GM18868 (cell line): ENCODE measurements around the gene NKPD1.

Source experiments
- ATAC-seq: cut with Tn5 transposase; IDR thresholded peaks from one replicate; pipeline ENCODE4 v1.9.1; 2021; ENCODE audit warnings: mild to moderate bottlenecking, moderate library complexity; ENCODE audit not compliant: unreplicated experiment

NKPD1 gene, protein sequence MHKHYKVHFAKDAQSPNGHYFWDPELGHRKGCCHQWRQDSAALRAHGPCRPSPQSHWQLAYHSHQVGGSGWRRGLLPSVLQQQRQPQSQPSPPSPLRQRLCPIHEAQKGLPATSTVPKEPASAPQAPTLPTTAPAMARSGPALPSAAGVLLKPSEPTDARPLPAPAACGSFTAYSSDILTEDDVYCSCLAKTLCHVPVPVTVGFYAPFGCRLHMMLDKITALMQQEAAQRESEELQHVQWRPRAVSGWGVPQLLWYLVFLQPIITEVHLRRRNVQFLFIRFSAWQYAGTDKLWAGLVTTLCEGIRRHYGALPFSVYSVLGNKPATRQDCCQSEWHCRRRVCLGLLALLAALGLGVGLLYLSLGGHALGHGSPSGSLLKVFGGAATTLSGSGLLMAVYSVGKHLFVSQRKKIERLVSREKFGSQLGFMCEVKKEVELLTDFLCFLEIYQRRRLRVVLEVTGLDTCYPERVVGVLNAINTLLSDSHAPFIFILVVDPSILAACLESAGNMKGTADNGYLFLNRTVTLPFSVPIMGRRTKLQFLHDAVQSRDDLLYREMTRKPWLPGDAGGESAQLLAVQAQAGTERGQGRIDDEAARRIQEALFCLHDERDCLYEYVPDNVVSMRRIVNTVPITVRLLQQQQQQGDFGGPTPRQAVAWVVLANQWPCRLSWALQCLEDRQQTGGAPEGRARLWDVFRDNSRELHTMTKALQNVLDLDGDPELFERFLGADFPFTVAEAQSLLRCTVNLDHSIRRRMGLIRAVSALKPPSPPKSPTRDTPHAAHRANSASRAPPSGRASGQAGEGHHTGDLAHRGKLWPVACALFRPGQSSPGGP

DNA sequence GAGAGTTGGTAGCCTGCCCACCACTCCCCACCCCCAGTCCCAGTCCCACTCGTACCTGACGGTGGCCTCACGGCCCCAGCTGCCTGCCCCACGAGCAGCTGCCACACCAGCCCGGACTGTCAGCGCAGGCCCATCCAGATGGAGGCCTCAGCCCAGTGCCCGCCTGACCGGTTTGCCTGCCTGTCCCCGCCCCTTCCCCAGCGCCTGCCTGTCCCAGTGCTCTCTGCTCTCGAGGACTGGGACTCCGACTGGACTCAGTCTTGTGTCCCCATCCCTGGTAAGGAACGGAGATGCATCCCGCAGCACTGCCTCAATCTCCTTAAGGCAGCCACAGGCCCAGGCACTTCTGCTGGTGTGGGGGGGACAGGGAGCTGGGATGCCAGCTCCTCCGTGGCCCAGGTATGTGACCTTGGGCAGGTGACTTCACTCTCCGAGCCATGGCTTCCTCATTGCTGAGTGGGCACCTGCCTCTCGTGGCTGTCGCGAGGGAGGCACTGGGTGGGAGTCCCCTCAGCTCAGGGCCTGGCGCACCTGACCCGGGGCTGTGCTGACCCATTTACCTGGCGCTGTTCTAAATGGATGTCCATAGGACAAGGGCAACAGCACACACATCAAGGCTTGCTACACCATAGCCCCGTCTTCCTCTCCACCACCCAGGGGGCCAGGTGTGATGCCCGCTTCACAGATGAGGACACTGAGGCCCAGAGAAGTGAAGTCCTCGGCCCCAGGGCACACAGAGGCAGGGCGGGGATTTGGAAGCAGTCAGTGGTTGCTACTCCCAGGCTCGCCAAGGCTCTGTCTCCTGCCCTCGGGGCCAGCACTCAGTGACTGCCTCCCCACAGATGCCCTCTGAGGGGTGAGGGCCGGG, at the start of gene NKPD1:
TSS of gene NKPD1 (minus strand) at position 113 of the 868 bp plus-strand sequence. CDS start 832 bp downstream, outside the sequence.
- no peak for ATAC-seq

DNA sequence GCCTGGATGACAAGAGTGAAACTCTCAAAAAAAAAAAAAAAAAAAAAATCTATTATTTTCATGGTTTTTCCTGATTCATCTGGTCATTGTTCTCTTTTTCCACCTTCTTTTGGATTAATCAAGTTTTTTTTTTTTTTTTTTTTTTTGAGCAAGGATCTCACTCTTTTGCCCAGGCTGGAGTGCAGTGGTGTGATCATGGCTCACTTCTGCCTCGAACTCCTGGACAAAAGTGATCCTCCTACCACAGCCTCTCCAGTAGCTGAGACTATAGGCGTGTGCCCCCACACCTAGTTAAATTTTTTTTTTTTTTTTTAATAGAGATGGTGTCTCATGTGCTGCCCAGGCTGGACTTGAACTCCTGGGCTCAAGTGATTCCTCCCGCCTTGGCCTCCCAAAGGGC, 45.5 kb upstream of the NKPD1 start:
- no peak for ATAC-seq

DNA sequence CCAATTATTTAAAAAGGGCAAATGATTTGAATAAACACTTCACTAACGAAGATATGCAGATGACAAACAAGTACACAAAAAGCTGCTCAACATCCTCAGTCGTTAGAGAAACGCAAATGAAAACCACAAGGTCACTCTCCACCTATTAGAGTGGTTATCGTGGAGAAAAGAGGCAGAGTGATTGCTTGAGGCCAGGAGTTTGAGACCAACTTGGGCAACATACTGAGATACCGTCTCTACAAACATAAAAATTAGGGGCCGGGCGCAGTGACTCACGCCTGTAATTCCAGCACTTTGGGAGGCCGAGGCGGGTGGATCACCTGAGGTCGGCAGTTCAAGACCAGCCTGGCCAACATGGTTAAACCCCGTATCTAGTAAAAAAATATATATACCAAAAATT, 45.0 kb upstream of the NKPD1 start:
- ATAC-seq, result no peak

DNA sequence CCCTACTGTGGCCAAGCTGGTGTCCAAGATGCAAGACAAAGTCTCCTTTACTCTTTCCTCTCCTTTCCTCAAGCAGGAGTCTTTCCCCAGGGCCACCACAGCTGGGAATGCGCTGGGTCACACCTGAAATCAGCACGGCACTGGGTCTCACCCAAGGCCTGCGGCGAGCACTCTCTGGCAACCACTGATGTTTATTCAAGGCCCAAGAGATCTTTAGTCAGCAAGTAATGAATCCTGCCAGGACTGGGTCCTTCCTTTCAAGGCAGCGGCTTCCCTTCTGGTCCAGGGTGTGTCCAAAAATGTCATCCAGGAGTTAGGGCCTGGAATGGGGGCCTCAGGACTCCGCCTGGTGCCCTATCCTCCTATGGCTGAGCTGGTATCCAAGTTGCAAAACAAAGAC, 41.9 kb upstream of the NKPD1 start:
- no peak for ATAC-seq

DNA sequence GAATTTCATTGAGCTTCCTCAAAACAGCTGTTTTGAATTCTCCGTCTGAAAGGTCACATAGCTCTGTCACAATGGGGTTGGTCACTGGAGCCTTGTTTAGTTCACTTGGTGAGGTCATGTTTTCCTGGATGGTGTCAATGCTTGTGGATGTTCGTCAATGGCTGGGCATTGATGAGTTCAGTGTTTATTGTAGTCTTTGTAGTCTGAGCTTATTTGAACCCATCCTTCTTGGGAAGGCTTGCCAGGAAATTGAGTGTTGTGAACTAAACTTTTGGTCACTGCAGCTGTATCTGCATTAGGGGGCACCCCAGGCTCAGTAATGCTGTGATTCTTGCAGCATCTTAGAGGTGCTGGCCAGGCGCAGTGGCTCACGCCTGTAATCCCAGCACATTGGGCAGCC, 39.8 kb upstream of the NKPD1 start:
- ATAC-seq, result no peak

DNA sequence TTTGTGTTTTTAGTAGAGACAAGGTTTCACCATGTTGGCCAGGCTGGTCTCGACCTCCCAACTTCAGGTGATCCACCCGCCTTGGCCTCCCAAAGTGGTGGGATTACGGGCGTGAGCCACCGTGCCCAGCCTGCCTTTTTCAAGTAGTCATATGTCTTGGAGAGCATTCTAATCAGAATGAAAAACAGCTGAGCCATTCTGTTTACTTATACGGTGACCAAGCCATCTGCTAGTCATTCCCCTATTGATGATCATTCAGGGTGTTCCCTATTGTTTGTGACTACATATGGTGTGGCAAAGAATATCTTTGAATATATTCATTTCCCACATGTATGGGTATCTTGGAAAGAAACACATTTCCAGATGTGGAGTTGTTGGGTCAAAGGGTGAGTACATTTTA, 35.0 kb upstream of the NKPD1 start:
- ATAC-seq, result no peak

DNA sequence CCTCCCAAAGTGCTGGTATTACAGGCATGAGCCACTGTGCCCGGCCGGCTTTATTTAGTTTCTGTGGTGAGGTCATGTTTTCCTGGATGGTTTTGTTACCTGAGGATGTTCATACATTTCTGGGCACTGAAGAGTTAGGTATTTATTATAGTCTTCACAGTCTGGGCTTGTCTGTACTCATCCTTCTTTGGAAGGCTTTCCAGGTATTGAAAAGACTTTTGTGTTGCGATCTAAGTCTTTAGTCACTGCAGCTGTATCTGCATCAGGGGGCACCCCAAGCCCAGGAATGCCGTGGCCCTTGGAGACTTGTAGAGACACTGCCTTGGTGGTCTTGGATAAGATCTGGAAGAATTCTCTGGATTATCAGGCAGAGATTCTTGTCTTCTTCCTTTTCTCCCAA, 30.6 kb upstream of the NKPD1 start:
- no peak for ATAC-seq

DNA sequence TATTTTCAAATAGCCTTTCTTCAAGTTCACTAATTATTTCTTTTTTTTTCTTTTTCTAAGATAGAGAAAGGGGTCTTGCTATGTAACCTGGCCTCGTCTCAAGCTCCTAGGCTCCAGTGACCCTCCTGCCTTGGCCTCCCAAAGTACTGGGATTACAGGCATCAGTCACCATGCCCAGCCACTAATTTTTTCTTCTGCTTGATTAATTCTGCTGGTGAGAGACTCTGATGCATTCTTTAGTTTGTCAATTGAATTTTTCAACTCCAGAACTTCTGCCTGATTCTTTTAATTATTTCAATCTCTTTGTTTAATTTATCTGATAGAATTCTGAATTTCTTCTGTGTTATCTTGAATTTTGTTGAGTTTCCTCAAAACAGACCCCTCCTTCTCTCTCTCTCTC, 29.2 kb upstream of the NKPD1 start:
- ATAC-seq, result no peak

DNA sequence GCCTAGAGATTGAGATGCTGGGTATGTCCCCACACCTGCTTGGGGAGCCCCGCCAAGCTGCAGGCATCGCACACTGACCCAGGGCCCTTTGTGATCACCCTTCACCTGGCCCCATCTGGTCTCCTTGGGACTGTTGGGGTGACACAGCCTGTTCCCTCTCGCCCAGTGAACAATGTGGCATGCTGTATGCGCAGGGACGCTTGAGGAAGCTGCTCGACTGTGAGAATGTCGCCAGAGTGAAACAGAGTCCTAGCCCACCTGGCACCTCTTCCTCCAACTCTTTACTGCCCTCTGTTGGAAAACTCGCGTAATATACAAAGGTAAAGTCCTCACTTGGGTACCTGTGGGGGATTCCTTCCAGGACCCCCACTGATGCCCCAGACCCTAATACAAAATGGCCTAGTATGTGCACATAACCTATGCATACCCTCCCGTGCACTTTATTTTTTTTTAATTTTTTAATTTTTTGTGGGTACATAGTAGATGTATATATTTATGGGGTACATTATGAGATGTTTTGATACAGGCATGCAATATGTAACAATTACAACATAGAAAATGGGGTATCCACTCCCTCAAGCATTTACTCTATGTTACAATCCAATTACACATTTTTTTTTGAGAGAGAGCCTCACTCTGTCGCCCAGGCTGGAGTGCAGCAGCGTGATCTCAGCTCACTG, 26.8 kb upstream of the NKPD1 start:
- ATAC-seq, result no peak

DNA sequence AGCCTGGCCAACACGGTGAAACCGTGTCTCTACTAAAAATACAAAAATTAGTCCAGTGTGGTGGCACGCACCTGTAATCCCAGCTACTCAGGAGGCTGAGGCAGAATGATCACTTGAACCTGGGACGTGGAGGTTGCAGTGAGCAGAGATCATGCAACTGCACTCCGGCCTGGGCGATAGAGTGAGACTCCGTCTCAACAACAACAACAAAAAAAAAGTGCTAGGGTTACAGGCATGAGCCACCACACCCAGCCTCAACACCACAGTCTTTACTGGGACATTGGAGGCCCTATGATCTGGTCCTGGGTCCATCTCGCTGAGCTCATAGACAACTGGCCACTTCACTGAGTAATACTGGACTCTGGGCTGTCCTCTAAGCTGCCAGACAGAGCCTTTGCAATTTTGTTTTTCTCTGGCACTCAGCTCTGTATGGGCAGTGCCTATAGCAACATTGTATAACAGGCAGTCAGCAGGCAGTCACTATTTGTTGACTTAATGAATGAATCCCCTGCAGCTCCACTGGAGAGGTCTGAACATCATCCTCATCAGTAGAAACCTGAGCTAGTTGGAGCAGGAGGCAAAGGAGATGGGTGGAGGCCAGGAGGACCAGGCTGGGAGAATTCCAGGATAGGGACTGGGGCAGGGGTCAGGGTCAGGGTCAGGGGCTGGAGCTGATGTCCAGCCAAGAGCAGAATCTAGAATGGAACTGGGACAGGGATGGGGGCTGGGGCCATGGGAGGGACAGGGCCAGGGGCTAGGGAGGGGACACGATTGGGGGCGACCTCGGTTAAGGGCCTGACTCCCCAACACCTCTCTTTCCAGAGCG, 25.9 kb upstream of the NKPD1 start:
- ATAC-seq, result no peak

DNA sequence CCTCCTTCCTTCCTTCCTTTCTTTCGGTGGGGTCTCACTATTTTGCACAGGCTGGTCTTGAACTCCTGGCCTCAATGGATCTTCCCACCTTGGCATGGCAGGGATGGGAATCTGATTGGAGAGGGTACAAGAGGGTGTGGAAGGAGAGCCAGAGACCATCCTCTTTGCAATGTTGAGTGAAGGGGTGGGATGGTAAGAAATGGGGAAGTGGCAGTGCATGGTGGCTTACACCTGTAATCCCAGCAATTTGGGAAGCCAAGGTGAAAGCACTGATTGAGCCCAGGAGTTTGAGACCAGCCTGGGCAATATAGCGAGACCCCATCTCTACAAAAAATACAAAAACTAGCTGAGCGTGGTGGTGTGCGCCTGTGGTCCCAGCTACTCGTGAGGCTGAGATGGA, 23.3 kb upstream of the NKPD1 start:
- no peak for ATAC-seq

DNA sequence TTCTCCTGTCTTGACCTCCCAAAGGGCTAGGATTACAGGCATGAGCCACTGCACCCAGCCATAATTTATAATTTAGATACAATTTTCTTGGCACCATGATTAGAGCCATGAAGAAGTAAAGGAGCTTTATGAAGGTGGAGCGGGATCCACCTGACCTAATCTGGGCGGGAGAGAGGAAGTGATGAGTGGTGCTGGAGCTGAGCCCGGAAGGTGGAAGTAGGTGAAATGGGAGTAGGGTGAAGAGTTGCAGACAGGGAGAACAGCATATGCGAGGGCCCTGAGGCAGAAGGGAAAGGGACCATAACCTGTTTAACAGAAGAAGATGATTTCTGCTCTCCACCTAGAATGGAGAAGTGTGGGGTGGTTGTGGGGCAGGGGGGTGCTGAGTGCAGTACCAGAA, 22.0 kb upstream of the NKPD1 start:
- ATAC-seq, result no peak

DNA sequence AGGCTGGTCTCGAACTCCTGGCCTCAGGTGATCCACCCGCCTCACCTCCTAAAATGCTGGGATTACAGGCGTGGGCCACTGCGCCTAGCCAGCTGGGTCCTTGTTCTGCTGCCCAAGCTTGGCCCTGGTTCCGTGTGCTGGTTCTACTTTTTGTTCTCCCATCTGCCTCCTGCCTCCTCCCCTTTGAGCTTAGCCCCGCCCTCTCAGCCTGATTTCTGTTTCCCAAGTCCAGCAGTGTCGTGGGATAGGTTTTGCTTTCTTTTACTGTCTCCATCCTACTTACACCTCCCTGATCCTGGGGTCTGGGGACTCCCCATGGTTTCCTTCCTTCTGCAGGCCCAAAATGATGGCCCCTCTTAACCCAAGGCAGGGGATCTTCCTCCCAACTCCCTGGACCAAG, 20.2 kb upstream of the NKPD1 start:
- ATAC-seq, result no peak

DNA sequence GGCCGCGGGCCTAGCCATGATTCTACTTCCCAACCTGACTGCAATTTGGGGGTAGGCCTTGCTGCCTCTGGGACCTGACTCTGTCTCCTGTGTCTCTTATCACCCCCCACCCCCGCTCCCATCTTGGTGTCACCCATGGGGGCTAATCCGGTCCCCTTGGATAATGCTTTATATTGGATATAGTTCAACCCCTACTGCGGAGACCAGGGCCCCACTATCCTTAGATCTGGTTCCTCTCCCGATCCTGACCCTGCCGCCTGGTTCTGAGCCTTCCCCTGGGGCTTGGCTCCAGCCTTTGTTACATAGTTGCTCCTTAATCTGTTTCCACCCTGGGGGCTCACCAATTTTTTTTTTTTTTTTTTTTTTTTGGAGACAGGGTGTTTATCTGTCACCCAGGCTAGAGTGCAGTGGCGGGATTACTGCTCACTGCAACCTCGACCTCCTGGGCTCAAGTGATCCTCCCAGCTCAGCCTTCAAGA, 19.1 kb upstream of the NKPD1 start:
- ATAC-seq, result no peak

DNA sequence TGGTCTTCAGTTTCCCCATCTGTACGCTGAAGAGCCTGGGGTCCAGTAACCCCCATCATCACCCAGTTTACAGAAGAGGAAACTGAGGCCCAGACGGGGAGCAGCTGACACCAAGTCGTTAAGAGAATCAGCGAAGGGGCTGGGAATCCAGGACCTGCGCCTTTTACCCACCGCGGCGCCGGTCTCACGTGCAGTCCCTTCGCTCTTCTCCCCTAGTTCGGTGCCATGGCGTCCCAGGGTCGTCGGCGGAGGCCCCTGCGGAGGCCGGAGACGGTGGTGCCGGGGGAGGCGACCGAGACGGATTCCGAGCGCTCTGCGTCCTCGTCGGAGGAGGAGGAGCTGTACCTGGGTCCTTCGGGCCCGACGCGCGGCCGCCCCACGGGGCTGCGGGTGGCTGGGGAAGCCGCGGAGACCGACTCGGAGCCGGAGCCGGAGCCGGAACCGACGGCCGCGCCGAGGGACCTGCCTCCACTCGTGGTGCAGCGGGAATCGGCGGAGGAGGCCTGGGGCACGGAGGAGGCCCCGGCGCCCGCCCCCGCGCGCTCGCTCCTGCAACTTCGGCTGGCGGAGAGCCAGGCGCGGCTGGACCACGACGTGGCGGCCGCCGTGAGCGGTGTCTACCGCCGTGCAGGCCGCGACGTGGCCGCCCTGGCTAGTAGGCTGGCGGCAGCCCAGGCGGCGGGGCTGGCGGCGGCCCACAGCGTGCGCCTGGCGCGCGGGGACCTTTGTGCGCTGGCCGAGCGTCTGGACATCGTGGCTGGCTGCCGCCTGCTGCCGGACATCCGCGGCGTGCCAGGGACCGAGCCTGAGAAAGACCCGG, 18.5 kb upstream of the NKPD1 start:
- no peak for ATAC-seq

DNA sequence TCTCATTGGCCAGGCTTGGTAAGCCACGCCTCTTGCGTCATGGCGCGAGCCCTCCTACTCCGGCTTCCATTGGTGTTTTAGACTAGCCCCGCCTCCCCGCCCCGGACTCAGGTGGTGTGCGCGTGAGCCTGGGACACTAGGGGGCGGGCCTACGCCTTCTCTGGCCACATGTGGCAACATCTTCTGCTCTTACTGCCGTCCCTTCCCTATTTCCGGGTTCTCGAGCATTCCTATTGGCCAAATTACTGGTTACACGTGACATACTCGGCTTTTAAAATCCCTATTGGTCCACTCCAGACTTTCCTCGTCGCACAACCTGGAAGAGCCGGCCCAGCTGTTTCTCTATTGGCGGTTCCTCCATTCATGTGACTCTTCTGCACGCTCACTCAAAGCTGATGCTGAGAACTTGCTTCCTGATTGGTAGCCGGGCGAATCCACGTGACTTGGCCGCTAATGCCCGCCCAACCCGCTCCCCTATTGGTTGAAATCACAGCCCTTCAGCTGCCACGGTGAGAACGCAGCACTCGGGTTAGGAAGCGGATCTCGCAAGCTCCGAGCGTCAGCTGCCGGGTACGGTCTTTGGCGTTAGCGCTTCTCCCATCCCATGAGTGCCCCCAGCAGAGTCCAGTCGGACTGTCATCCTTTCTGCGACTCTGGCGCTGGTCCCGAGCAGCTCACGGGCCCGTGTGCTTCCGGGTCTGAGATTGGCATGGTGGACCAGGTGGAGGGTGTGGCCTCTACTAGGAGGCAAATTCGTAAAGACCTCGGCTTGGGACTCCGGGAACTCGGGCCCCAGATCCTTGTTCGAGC, 17.7 kb upstream of the NKPD1 start, which contains the start of gene BLOC1S3:
TSS of gene BLOC1S3 (plus strand) at position 523 of the 810 bp plus-strand sequence. CDS start 513 bp downstream, outside the sequence.
- peak; percentile 80 for ATAC-seq

DNA sequence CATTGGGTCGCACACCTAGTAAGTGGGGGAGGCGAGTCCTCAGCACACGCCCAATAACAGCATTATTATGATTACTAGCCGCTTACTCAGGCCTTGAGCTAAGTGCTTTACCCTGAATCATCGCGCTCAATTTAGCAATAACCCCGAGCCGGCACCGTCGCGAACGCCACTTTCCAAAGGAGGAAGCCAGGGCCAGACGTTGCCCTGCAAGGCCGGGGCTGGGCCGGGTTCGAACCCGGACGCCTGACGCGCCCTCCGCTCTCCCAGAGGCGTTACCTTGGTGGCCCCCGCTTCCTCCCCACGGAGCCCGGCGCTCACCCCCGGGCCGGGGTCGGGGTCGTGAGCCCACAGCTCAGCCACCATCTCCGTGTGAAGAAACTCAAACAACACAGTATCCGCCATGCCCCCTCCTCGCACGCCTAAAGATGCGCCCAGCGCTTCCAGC, 17.1 kb upstream of the NKPD1 start, which contains the start of gene TRAPPC6A:
TSS of gene TRAPPC6A (minus strand) at position 421 of the 445 bp plus-strand sequence. CDS start at position 402, 19 bp downstream.
- no peak for ATAC-seq
